DOHH2 (cell line): Measurements from ENCODE around the gene LYZL2.
"Not testable (repeated sequence)": the region's sequence is repeated elsewhere in the genome, so short reads cannot be mapped to it uniquely, and the experiment has no call there.

ENCODE experiments used
- EZH2phosphoT487 ChIP-seq: fragments of 200-600 bp; sonication (generic); IDR thresholded peaks from 2 replicates; pipeline ENCODE4 v1.6.1; 2017; ENCODE audit warnings: borderline replicate concordance, mild to moderate bottlenecking, antibody characterized with exemption, low read length, moderate library complexity, mixed read lengths
- TF ChIP-seq, protein P1 (sequence below): fragments of 200-600 bp; sonication (generic); IDR thresholded peaks from one replicate; pipeline ENCODE4 v1.5.1; 2014; ENCODE audit warnings: antibody characterized with exemption, mild to moderate bottlenecking, low read depth, low read length; ENCODE audit not compliant: poor library complexity, severe bottlenecking

DNA sequence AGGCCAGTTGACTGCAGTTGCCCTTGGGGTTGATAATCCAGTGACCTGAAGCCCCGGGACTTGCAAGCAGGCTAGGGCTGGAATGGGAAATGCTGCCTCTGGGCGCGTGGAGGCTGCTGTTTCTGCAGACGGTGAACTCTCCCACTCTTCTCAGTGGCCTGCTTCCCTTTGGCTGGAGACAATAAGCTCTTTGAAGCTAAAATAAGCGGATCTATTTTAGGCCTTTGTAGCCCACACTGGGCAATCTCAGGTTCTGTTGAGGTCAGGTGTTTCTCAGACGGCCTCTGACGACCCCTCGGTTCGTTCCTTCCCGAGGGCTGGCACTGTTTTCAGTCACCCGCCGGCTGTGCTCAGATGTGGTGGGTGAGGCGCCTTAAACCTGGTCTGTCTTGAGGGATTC is 43.7 kb upstream of the LYZL2 start:
- TF ChIP-seq, protein P1, sequence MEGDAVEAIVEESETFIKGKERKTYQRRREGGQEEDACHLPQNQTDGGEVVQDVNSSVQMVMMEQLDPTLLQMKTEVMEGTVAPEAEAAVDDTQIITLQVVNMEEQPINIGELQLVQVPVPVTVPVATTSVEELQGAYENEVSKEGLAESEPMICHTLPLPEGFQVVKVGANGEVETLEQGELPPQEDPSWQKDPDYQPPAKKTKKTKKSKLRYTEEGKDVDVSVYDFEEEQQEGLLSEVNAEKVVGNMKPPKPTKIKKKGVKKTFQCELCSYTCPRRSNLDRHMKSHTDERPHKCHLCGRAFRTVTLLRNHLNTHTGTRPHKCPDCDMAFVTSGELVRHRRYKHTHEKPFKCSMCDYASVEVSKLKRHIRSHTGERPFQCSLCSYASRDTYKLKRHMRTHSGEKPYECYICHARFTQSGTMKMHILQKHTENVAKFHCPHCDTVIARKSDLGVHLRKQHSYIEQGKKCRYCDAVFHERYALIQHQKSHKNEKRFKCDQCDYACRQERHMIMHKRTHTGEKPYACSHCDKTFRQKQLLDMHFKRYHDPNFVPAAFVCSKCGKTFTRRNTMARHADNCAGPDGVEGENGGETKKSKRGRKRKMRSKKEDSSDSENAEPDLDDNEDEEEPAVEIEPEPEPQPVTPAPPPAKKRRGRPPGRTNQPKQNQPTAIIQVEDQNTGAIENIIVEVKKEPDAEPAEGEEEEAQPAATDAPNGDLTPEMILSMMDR, result not testable (repeated sequence)
- TF ChIP-seq EZH2phosphoT487, result not testable (repeated sequence)
